K562 (cell line): ENCODE results near the gene KASH5. TPM values are rescaled to one million over a fixed set of nuclear protein-coding genes. Genes with fewer than 3 reads are reported as not detected.
A peak's percentile ranks its signal among the peaks of the same experiment; 100 is the strongest.

ENCODE experiments used
- ARID2 ChIP-seq: fragments of 450-650 bp; IDR thresholded peaks from 2 replicates; pipeline ENCODE4 v1.6.1; 2017; ENCODE audit warnings: antibody characterized with exemption, mild to moderate bottlenecking
- ARNT ChIP-seq, 2 experiments: fragments of 450-650 bp; IDR thresholded peaks; 2 replicates each; pipeline ENCODE4 v1.6.1; 2016; ENCODE audit warnings: mild to moderate bottlenecking in 1 of 2
- BACH1 ChIP-seq: fragments of 200-800 bp; sonication (Bioruptor generic); IDR thresholded peaks from 2 replicates; pipeline ENCODE4 v1.6.1; 2016; ENCODE audit warnings: missing genetic modification characterization, missing compliant biosample characterization
- CC2D1A ChIP-seq: fragments of 450-650 bp; IDR thresholded peaks from 2 replicates; pipeline ENCODE4 v1.6.1; 2017; ENCODE audit warnings: mild to moderate bottlenecking
- FOSL1 ChIP-seq: fragments of 200-800 bp; sonication (Bioruptor generic); conservative IDR thresholded peaks from 2 replicates; pipeline ENCODE4 v1.6.1; 2016; ENCODE audit warnings: missing genetic modification characterization, missing compliant biosample characterization
- MAFK ChIP-seq: IDR thresholded peaks from 2 replicates; pipeline ENCODE4 v1.6.1; 2011; ENCODE audit warnings: low read length, improper control_type of control experiment
- NFRKB ChIP-seq: fragments of 450-650 bp; IDR thresholded peaks from 2 replicates; pipeline ENCODE4 v1.6.1; 2016; ENCODE audit warnings: low read depth
- NUFIP1 ChIP-seq: fragments of 450-650 bp; IDR thresholded peaks from 2 replicates; pipeline ENCODE4 v1.6.1; 2018; ENCODE audit not compliant: partially characterized antibody
- SAP30 ChIP-seq: fragments of 200-600 bp; sonication (generic); IDR thresholded peaks from 2 replicates; pipeline ENCODE4 v1.6.1; 2012; ENCODE audit warnings: borderline replicate concordance, low read depth, mild to moderate bottlenecking, moderate library complexity, low read length, control low read depth, inconsistent platforms; ENCODE audit not compliant: insufficient read depth, poor library complexity, severe bottlenecking
- SRSF7 ChIP-seq: fragments of 200-400 bp; formaldehyde crosslinking; optimal IDR thresholded peaks from 2 replicates; pipeline ENCODE3; 2017; ENCODE audit warnings: mild to moderate bottlenecking, low read depth, low read length
- ZBTB7A ChIP-seq: IDR thresholded peaks from 2 replicates; pipeline ENCODE4 v1.6.1; 2011; ENCODE audit warnings: low read depth, mild to moderate bottlenecking, low read length, moderate library complexity, borderline replicate concordance; ENCODE audit not compliant: control insufficient read depth
- ZNF316 ChIP-seq: fragments of 450-650 bp; IDR thresholded peaks from 2 replicates; pipeline ENCODE4 v1.6.1; 2016
- polyA plus RNA-seq, 8 experiments: library from polyadenylated mRNA; depleted of rRNA in 4 of 8; stranded (reverse) in 5 of 8; unstranded in 3 of 8; fragments of >200 nt; fragmentation: Nextera tagmentation in 2 of 8; fragmentation: Illumina TruSeq in 1 of 8; extraction: Ambion mirVana in 2 of 8; extraction: Trizol in 1 of 8; gene quantifications; 2 replicates each; pipeline versions ENCODE4 v1.2.1 to v1.2.3, GENCODE V29; 2011 to 2014; ENCODE audit warnings: inconsistent platforms in 1 of 8, missing spikeins in 1 of 8
- total RNA-seq, 7 experiments: library from RNA; depleted of rRNA in 6 of 7; stranded (reverse); fragments of >200 nt in 6 of 7; fragmentation: Illumina TruSeq in 2 of 7; extraction: Trizol in 2 of 7; gene quantifications; 2 replicates each; pipeline versions ENCODE4 v1.2.1 to v1.2.3, GENCODE V29; 2011 to 2021; ENCODE audit warnings: low replicate concordance in 1 of 7
- TF ChIP-seq, protein P1 (sequence below): sonication (generic); formaldehyde crosslinking; IDR thresholded peaks from 2 replicates; pipeline ENCODE4 v1.8.0; 2022; ENCODE audit warnings: mild to moderate bottlenecking, low read depth, missing genetic modification reagents
- TF ChIP-seq, protein P2 (sequence below): fragments of 450-650 bp; IDR thresholded peaks from 2 replicates; pipeline ENCODE4 v1.6.1; 2016; ENCODE audit warnings: missing biosample characterization, missing genetic modification characterization
- TF ChIP-seq, protein P3 (sequence below): fragments of 200-800 bp; sonication (Bioruptor generic); IDR thresholded peaks from 2 replicates; pipeline ENCODE4 v1.6.1; 2017; ENCODE audit warnings: missing genetic modification characterization, missing compliant biosample characterization
- TF ChIP-seq, protein P4 (sequence below): fragments of 250-450 bp; sonication (Bioruptor Pico); IDR thresholded peaks from 2 replicates; pipeline ENCODE4 v1.8.0; 2022; ENCODE audit warnings: moderate library complexity, mild to moderate bottlenecking, inconsistent platforms
- TF ChIP-seq, protein P5 (sequence below): sonication (generic); formaldehyde crosslinking; IDR thresholded peaks from 2 replicates; pipeline ENCODE4 v1.8.1; 2023; ENCODE audit warnings: mild to moderate bottlenecking, missing genetic modification reagents
- TF ChIP-seq, protein P6 (sequence below): IDR thresholded peaks from 3 replicates; pipeline ENCODE4 v1.6.1; 2011; ENCODE audit warnings: borderline replicate concordance, mild to moderate bottlenecking, moderate library complexity; ENCODE audit not compliant: insufficient read length; ENCODE audit errors: extremely low read depth

The KASH5 gene
- total and polyA plus RNA-seq, 9 of the 15 experiments (the other 6 are each of a cell fraction or from before 2014, with no cell fraction given): 0.07 to 0.84 (median 0.34) TPM; not detected in 1

DNA sequence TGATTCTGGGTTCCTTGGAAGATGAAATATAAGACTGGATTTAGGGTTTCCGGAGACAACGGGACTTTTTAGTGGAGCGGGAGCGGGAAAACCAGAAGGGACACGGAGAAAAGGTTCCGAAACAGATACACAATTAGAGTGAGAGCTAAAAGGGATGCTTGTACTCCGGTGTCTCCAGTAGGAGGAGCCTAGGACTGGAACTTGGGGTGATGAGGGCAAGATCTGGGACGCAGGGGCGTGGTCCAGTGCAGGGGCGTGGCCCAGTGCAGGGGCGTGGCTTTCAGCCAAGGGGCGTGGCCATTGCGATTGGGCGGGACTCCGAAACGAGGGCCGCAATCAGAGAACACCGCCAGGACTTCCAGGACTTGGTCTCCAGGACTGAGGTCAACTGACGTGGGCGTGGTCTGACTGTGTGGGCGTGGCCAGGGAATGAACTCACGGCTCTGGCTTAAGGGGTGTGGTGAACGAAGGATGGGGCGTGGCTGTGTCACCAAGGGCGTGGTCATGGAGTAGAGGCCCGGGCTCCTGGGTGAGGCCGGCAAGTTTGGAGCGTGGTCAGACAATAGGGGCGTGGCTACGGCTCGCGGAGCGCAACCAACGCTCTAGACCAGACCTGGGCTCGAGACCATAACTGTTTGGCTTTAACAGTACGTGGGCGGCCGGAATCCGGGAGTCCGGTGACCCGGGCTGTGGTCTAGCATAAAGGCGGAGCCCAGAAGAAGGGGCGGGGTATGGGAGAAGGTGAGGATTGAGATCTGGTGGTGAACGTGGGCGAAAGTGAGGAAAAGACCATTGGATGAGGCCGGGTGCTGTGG, 24.6 kb upstream of the KASH5 start, which contains the start of gene DKKL1 (continued):
- peak; percentile 54; the same call in 1 of the 2 replicates for TF ChIP-seq ZBTB7A
- TF ChIP-seq, protein P1, sequence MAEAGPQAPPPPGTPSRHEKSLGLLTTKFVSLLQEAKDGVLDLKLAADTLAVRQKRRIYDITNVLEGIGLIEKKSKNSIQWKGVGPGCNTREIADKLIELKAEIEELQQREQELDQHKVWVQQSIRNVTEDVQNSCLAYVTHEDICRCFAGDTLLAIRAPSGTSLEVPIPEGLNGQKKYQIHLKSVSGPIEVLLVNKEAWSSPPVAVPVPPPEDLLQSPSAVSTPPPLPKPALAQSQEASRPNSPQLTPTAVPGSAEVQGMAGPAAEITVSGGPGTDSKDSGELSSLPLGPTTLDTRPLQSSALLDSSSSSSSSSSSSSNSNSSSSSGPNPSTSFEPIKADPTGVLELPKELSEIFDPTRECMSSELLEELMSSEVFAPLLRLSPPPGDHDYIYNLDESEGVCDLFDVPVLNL (CRISPR knock-in tag): no peak
- TF ChIP-seq, protein P2, sequence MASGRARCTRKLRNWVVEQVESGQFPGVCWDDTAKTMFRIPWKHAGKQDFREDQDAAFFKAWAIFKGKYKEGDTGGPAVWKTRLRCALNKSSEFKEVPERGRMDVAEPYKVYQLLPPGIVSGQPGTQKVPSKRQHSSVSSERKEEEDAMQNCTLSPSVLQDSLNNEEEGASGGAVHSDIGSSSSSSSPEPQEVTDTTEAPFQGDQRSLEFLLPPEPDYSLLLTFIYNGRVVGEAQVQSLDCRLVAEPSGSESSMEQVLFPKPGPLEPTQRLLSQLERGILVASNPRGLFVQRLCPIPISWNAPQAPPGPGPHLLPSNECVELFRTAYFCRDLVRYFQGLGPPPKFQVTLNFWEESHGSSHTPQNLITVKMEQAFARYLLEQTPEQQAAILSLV: no peak
- no peak for TF ChIP-seq ZNF316
- TF ChIP-seq BACH1: no peak
- TF ChIP-seq, protein P3, sequence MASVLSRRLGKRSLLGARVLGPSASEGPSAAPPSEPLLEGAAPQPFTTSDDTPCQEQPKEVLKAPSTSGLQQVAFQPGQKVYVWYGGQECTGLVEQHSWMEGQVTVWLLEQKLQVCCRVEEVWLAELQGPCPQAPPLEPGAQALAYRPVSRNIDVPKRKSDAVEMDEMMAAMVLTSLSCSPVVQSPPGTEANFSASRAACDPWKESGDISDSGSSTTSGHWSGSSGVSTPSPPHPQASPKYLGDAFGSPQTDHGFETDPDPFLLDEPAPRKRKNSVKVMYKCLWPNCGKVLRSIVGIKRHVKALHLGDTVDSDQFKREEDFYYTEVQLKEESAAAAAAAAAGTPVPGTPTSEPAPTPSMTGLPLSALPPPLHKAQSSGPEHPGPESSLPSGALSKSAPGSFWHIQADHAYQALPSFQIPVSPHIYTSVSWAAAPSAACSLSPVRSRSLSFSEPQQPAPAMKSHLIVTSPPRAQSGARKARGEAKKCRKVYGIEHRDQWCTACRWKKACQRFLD: no peak
- TF ChIP-seq SRSF7: no peak
- TF ChIP-seq, protein P4, sequence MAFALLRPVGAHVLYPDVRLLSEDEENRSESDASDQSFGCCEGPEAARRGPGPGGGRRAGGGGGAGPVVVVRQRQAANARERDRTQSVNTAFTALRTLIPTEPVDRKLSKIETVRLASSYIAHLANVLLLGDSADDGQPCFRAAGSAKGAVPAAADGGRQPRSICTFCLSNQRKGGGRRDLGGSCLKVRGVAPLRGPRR (CRISPR knock-in tag): no peak
- TF ChIP-seq SAP30: no peak
- TF ChIP-seq, protein P5, sequence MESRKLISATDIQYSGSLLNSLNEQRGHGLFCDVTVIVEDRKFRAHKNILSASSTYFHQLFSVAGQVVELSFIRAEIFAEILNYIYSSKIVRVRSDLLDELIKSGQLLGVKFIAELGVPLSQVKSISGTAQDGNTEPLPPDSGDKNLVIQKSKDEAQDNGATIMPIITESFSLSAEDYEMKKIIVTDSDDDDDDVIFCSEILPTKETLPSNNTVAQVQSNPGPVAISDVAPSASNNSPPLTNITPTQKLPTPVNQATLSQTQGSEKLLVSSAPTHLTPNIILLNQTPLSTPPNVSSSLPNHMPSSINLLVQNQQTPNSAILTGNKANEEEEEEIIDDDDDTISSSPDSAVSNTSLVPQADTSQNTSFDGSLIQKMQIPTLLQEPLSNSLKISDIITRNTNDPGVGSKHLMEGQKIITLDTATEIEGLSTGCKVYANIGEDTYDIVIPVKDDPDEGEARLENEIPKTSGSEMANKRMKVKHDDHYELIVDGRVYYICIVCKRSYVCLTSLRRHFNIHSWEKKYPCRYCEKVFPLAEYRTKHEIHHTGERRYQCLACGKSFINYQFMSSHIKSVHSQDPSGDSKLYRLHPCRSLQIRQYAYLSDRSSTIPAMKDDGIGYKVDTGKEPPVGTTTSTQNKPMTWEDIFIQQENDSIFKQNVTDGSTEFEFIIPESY: no peak
- TF ChIP-seq ARID2: no peak
- TF ChIP-seq FOSL1 (tag): no peak
- no peak for TF ChIP-seq NFRKB
- peak in 1 of 2 experiments; percentile 71; a peak in 1 of 4 replicates for TF ChIP-seq ARNT (IDR thresholded peaks at IDR 0.05)
- no peak for TF ChIP-seq NUFIP1
- no peak for TF ChIP-seq CC2D1A
- TF ChIP-seq, protein P6, sequence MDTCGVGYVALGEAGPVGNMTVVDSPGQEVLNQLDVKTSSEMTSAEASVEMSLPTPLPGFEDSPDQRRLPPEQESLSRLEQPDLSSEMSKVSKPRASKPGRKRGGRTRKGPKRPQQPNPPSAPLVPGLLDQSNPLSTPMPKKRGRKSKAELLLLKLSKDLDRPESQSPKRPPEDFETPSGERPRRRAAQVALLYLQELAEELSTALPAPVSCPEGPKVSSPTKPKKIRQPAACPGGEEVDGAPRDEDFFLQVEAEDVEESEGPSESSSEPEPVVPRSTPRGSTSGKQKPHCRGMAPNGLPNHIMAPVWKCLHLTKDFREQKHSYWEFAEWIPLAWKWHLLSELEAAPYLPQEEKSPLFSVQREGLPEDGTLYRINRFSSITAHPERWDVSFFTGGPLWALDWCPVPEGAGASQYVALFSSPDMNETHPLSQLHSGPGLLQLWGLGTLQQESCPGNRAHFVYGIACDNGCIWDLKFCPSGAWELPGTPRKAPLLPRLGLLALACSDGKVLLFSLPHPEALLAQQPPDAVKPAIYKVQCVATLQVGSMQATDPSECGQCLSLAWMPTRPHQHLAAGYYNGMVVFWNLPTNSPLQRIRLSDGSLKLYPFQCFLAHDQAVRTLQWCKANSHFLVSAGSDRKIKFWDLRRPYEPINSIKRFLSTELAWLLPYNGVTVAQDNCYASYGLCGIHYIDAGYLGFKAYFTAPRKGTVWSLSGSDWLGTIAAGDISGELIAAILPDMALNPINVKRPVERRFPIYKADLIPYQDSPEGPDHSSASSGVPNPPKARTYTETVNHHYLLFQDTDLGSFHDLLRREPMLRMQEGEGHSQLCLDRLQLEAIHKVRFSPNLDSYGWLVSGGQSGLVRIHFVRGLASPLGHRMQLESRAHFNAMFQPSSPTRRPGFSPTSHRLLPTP: no peak
- no peak for TF ChIP-seq MAFK
